SK-N-SH (cell line): ENCODE measurements around the gene RHOT2. TPM values are rescaled to one million over a fixed set of nuclear protein-coding genes. Genes with fewer than 3 reads are reported as not detected.

Experiments used
- CTCF ChIA-PET: fragments of 300-600, 350-600 bp; formaldehyde crosslinking; extraction: SDS; loops from one replicate; lab custom pipeline; 2021; lab: Yijun Ruan, JAX
- POLR2A ChIA-PET: fragments of 350-600 bp; sonication (Branson Sonifier 250); formaldehyde crosslinking; extraction: SDS; loops from one replicate; lab custom pipeline; 2020; ENCODE audit warnings: antibody characterized with exemption, inconsistent platforms; lab: Yijun Ruan, JAX
- DNase-seq: peaks from one replicate; pipeline ENCODE4 v3.0.0; 2012
- H2AFZ ChIP-seq: fragments of 200-600 bp; sonication (generic); 2 replicates; pipeline ENCODE4 v1.8.1; 2016; ENCODE audit warnings: antibody characterized with exemption, mild to moderate bottlenecking, low read depth
- H3F3A ChIP-seq: fragments of 200-600 bp; sonication (generic); replicated peaks from 2 replicates; pipeline ENCODE3; 2016; ENCODE audit warnings: antibody characterized with exemption, mild to moderate bottlenecking; ENCODE audit not compliant: insufficient read depth
- H3K27ac ChIP-seq, 2 experiments: fragments of 200-500 bp in 1 of 2; fragments of 200-600 bp in 1 of 2; sonication (Bioruptor generic) in 1 of 2; sonication (generic), shearing (Covaris generic) in 1 of 2; 2 replicates each; pipeline versions ENCODE4 v1.5.1 to v1.6.1; 2014 to 2016; ENCODE audit warnings: low read depth in 2 of 2, inconsistent platforms in 1 of 2, low read length in 1 of 2, mild to moderate bottlenecking in 1 of 2, mixed read lengths in 1 of 2
- H3K27me3 ChIP-seq: fragments of 200-600 bp; sonication (generic), shearing (Covaris generic); 2 replicates; pipeline ENCODE4 v1.6.1; 2016; ENCODE audit warnings: mixed run types; ENCODE audit not compliant: insufficient read depth
- H3K36me3 ChIP-seq, 2 experiments: fragments of 200-500 bp in 1 of 2; fragments of 200-600 bp in 1 of 2; sonication (Bioruptor generic) in 1 of 2; sonication (generic) in 1 of 2; replicated peaks in 1 of 2; 2 replicates each; pipeline versions ENCODE3 to v1.5.1; 2014 to 2016; ENCODE audit warnings: low read length in 1 of 2, mild to moderate bottlenecking in 1 of 2; ENCODE audit not compliant: insufficient read depth in 2 of 2, control insufficient read depth in 1 of 2
- H3K4me1 ChIP-seq, 2 experiments: fragments of 200-500 bp in 1 of 2; fragments of 200-600 bp in 1 of 2; sonication (Bioruptor generic) in 1 of 2; sonication (generic), shearing (Covaris generic) in 1 of 2; 2 replicates each; pipeline versions ENCODE4 v1.5.1 to v1.6.1; 2014 to 2016; ENCODE audit warnings: low read depth in 1 of 2, low read length in 1 of 2, mixed run types in 1 of 2; ENCODE audit not compliant: insufficient read depth in 2 of 2, control insufficient read depth in 1 of 2
- H3K4me2 ChIP-seq: fragments of 200-600 bp; sonication (generic), shearing (Covaris generic); 2 replicates; pipeline ENCODE4 v1.6.1; 2017; ENCODE audit warnings: mixed run types
- H3K4me3 ChIP-seq, 2 experiments: fragments of 200-500 bp in 1 of 2; fragments of 200-600 bp in 1 of 2; sonication (Bioruptor generic) in 1 of 2; sonication (generic), shearing (Covaris generic) in 1 of 2; 2 replicates each; pipeline versions ENCODE4 v1.5.1 to v1.8.1; 2014 to 2016; ENCODE audit warnings: low read depth in 2 of 2, inconsistent platforms in 1 of 2, low read length in 1 of 2, mild to moderate bottlenecking in 1 of 2, mixed read lengths in 1 of 2, moderate library complexity in 1 of 2
- H3K79me2 ChIP-seq: fragments of 200-600 bp; sonication (generic); 2 replicates; pipeline ENCODE4 v1.8.1; 2017; ENCODE audit warnings: mild to moderate bottlenecking; ENCODE audit not compliant: insufficient read depth
- H3K9ac ChIP-seq: fragments of 200-600 bp; sonication (generic); 2 replicates; pipeline ENCODE4 v1.6.1; 2017; ENCODE audit warnings: mixed run types
- H3K9me2 ChIP-seq: fragments of 200-600 bp; sonication (generic); 2 replicates; pipeline ENCODE4 v1.6.1; 2017; ENCODE audit warnings: mixed run types
- H3K9me3 ChIP-seq: fragments of 200-600 bp; sonication (generic); 2 replicates; pipeline ENCODE4 v1.6.1; 2017; ENCODE audit warnings: mixed run types, mild to moderate bottlenecking, moderate library complexity
- H4K20me1 ChIP-seq: fragments of 200-600 bp; sonication (generic); 2 replicates; pipeline ENCODE4 v1.6.1; 2017; ENCODE audit warnings: mild to moderate bottlenecking, mixed run types; ENCODE audit not compliant: insufficient read depth
- CHD2 ChIP-seq: fragments of 150-350 bp; IDR thresholded peaks from 2 replicates; pipeline ENCODE4 v1.6.1; 2018; ENCODE audit warnings: low read length; ENCODE audit not compliant: partially characterized antibody
- EP300 ChIP-seq, 2 experiments: IDR thresholded peaks; 2 replicates each; pipeline versions ENCODE4 v1.4.0 to v1.6.1; 2012; ENCODE audit warnings: borderline replicate concordance in 1 of 2, low read depth in 1 of 2, low read length in 1 of 2
- FOXJ3 ChIP-seq: sonication (generic); formaldehyde crosslinking; IDR thresholded peaks from 2 replicates; pipeline ENCODE4 v1.5.1; 2020; ENCODE audit warnings: mild to moderate bottlenecking, missing genetic modification reagents
- GATA2 ChIP-seq: sonication (generic); formaldehyde crosslinking; IDR thresholded peaks from 2 replicates; pipeline ENCODE4 v1.5.0; 2020; ENCODE audit warnings: mild to moderate bottlenecking, missing genetic modification reagents
- JUND ChIP-seq: IDR thresholded peaks from 2 replicates; pipeline ENCODE4 v1.4.0; 2012
- MEF2A ChIP-seq: IDR thresholded peaks from 2 replicates; pipeline ENCODE4 v1.4.0; 2012; ENCODE audit warnings: low read depth, borderline replicate concordance
- MXI1 ChIP-seq: IDR thresholded peaks from 2 replicates; pipeline ENCODE4 v1.6.1; 2012; ENCODE audit warnings: mild to moderate bottlenecking, low read depth, low read length, improper control_type of control experiment
- NFIC ChIP-seq: IDR thresholded peaks from 2 replicates; pipeline ENCODE4 v1.4.0; 2012; ENCODE audit warnings: borderline replicate concordance
- NRF1 ChIP-seq: IDR thresholded peaks from 2 replicates; pipeline ENCODE4 v1.6.1; 2012; ENCODE audit warnings: low read depth, mild to moderate bottlenecking, low read length
- POLR2AphosphoS5 ChIP-seq: IDR thresholded peaks from 2 replicates; pipeline ENCODE4 v1.6.1; 2012; ENCODE audit warnings: low read depth, low read length
- REST ChIP-seq: IDR thresholded peaks from 2 replicates; pipeline ENCODE4 v1.6.1; 2012; ENCODE audit warnings: mild to moderate bottlenecking, low read depth, low read length, moderate library complexity
- RFX5 ChIP-seq: IDR thresholded peaks from 2 replicates; pipeline ENCODE4 v1.6.1; 2012; ENCODE audit warnings: mild to moderate bottlenecking, improper control_type of control experiment, low read length
- RXRA ChIP-seq: IDR thresholded peaks from 2 replicates; pipeline ENCODE4 v1.4.0; 2012; ENCODE audit warnings: low read depth, mild to moderate bottlenecking, borderline replicate concordance
- SMC3 ChIP-seq: IDR thresholded peaks from 2 replicates; pipeline ENCODE4 v1.6.1; 2012; ENCODE audit warnings: low read depth, low read length, improper control_type of control experiment
- TAF1 ChIP-seq: IDR thresholded peaks from 2 replicates; pipeline ENCODE4 v1.6.1; 2012; ENCODE audit warnings: low read depth, mild to moderate bottlenecking, low read length, moderate library complexity, borderline replicate concordance
- TCF12 ChIP-seq: IDR thresholded peaks from 2 replicates; pipeline ENCODE4 v1.4.0; 2012
- WGBS: methylation state at CpG from one replicate; pipeline ENCODE4 v1.1.6; 2017; ENCODE audit warnings: low lambda C conversion rate; 5-methylcytosine and 5-hydroxymethylcytosine counted together
- polyA plus RNA-seq, 3 experiments: library from polyadenylated mRNA; depleted of rRNA; stranded (reverse); fragments of >200 nt; gene quantifications; 2 replicates each; pipeline ENCODE4 v1.2.3, GENCODE V29; 2012
- TF ChIP-seq, protein P1 (sequence below): fragments of 150-350 bp; IDR thresholded peaks from 2 replicates; pipeline ENCODE4 v1.6.1; 2016; ENCODE audit warnings: mild to moderate bottlenecking, low read depth, low read length
- TF ChIP-seq, protein P2 (sequence below): fragments of 150-350 bp; IDR thresholded peaks from 2 replicates; pipeline ENCODE4 v1.6.1; 2017; ENCODE audit warnings: antibody characterized with exemption, low read length, low read depth, borderline replicate concordance
- TF ChIP-seq, protein P3 (sequence below): IDR thresholded peaks from 2 replicates; pipeline ENCODE4 v1.4.0; 2012; ENCODE audit warnings: low read depth

The RHOT2 gene
- polyA plus RNA-seq, 1 of the 3 experiments (the other 2 are of a cell fraction) = 229 TPM

DNA sequence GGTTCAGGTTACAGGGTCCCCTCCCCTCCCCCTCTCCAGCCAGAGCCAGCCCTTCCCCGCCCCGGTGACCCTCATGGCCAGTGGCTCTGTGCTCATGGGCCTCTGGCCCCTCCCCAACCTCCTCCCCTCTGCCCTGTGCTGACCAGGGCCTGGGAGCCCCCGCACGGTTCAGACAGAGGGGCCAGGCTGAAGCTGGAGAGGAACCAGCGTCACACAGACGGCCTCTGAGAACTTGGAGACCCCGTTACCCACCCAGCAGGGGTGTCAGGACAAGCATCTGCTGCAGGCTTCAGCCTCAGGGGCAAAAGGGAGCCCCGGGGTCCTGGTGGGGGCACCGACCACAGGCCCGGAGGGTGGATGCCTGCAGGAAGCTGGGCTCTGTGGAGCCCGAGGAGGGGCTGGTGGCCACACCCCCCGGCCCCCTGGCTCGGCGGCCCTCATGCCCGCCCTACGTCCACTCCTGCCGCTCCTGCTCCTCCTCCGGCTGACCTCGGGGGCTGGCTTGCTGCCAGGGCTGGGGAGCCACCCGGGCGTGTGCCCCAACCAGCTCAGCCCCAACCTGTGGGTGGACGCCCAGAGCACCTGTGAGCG, 37.0 kb upstream of the RHOT2 start, which contains the start of gene WFIKKN1:
WFIKKN1 (plus strand) TSS at position 171 of the 591 bp plus-strand sequence; CDS start at position 440, 269 bp downstream.
- WGBS = 60% methylated on average over 2 of the region's 23 CpGs
- peak within 1 kb of the TSS in 1 of 2 experiments; percentile 50; a peak in 1 of 4 replicates for H3K27ac ChIP-seq
- CTCF ChIA-PET = interaction anchor here (0.9 to 1.4 kb wide), 2 partner anchors 17 to 18 kb away, joined by 4 to 6 read pairs; partner anchors contain the start of gene WDR90

DNA sequence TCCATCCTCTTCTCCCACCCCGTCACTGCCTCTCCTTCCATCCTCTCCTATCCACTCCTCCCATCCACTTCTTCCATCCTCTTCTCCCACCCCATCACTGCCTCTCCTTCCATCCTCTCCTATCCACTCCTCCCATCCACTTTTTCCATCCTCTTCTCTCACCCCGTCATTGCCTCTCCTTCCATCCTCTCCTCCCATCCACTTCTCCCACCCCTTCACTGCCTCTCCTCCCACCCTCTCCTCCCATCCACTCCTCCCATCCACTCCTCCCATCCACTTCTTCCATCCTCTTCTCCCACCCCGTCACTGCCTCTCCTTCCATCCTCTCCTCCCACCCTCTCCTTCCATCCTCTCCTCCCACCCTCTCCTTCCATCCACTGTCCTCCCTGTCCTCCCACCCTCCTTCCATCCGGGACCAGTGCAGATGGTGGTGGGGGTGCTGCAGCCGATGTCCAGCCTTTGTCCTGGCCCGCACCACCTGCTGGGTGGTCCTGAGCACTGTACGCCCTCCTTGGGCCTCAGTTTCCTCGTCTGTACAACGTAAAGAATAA, 36.0 kb upstream of the RHOT2 start:
- Histone ChIP-seq H3K27me3 (no peaks in the 10 kb centered on the region), H3K9me2 (no peaks in the 10 kb centered on the region), H3F3A (no peaks in the 10 kb centered on the region), H3K9me3 (no peaks in the 10 kb centered on the region), H4K20me1 (no peaks in the 10 kb centered on the region; the same call in 1 of the 2 replicates), H3K4me3 (no peak overlapping the region), H2AFZ (no peak overlapping the region), H3K27ac (no peak overlapping the region), H3K9ac (no peak overlapping the region), H3K4me2 (no peak overlapping the region), H3K4me1 (peaks cover 6 to 36% of the 10 kb centered on the region in 2 experiments; a peak in 2 of 4 replicates), H3K79me2 (peaks cover 12% of the 10 kb centered on the region; the same call in 1 of the 2 replicates), H3K36me3 (peaks cover 0 to 16% of the 10 kb centered on the region in 2 experiments)
- WGBS = 88% methylated on average over 9 of the region's 9 CpGs
- POLR2A ChIA-PET = no interaction called here
- TF ChIP-seq MXI1 (no peak), JUND (no peak), REST (no peak), NFIC (no peak), RXRA (no peak), GATA2 (CRISPR knock-in tag) (no peak), FOXJ3 (CRISPR knock-in tag) (no peak), SMC3 (no peak), NRF1 (no peak), TCF12 (no peak), CHD2 (no peak), MEF2A (no peak), RFX5 (no peak), TAF1 (no peak)
- TF ChIP-seq, protein P1, sequence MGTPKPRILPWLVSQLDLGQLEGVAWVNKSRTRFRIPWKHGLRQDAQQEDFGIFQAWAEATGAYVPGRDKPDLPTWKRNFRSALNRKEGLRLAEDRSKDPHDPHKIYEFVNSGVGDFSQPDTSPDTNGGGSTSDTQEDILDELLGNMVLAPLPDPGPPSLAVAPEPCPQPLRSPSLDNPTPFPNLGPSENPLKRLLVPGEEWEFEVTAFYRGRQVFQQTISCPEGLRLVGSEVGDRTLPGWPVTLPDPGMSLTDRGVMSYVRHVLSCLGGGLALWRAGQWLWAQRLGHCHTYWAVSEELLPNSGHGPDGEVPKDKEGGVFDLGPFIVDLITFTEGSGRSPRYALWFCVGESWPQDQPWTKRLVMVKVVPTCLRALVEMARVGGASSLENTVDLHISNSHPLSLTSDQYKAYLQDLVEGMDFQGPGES = no peak
- TF ChIP-seq, protein P2, sequence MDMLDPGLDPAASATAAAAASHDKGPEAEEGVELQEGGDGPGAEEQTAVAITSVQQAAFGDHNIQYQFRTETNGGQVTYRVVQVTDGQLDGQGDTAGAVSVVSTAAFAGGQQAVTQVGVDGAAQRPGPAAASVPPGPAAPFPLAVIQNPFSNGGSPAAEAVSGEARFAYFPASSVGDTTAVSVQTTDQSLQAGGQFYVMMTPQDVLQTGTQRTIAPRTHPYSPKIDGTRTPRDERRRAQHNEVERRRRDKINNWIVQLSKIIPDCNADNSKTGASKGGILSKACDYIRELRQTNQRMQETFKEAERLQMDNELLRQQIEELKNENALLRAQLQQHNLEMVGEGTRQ = no peak
- TF ChIP-seq, protein P3, sequence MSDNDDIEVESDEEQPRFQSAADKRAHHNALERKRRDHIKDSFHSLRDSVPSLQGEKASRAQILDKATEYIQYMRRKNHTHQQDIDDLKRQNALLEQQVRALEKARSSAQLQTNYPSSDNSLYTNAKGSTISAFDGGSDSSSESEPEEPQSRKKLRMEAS = no peak
- DNase-seq = no peak
- CTCF ChIA-PET = interaction anchor here (1.4 kb wide), 1 partner anchor 16 kb away, joined by 6 read pairs; no protein-coding TSS in a partner anchor

More for the DNA sequence above, 37.0 kb upstream of the RHOT2 start, which contains the start of gene WFIKKN1:
- Histone ChIP-seq H3F3A (no peaks in the 10 kb centered on the region), H2AFZ (no peak within 1 kb of the TSS), H3K9ac (no peak within 1 kb of the TSS), H3K4me3 (no peak within 1 kb of the TSS), H3K36me3 (peaks cover 0 to 18% of the 10 kb centered on the region in 2 experiments), H3K79me2 (peaks cover 11% of the 10 kb centered on the region; the same call in 1 of the 2 replicates), H3K4me2 (no peak within 1 kb of the TSS), H3K9me3 (no peaks in the 10 kb centered on the region), H3K9me2 (no peaks in the 10 kb centered on the region), H3K27me3 (no peaks in the 10 kb centered on the region), H4K20me1 (no peaks in the 10 kb centered on the region), H3K4me1 (peaks cover 10 to 36% of the 10 kb centered on the region in 2 experiments; a peak in 3 of 4 replicates)
- TF ChIP-seq EP300 (IDR thresholded peaks at IDR 0.05; ENCODE audit: borderline replicate concordance in 1 of 2, low read depth in 1 of 2, low read length in 1 of 2) (no peak), POLR2AphosphoS5 (0 out of 2 replicates have a peak, but pooled peaks have one; percentile 3)
- POLR2A ChIA-PET = no interaction called here
- peak; percentile 71 for DNase-seq
